Transverse colon (tissue), 4 donors: Measurements from ENCODE around the gene CAPN7. TPM values are rescaled to one million over a fixed set of nuclear protein-coding genes. Genes with fewer than 3 reads are reported as not detected.

Source experiments
- DNase-seq: peaks from one replicate; pipeline ENCODE4 v3.0.0-alpha.2; 2019
- H3K27ac ChIP-seq, 4 donors: fragments of 200-600 bp; sonication (generic); 2 replicates each; pipeline ENCODE4 v1.5.1; 2016 to 2018; ENCODE audit warnings: inconsistent platforms in 4 of 4
- H3K27me3 ChIP-seq: fragments of 200-600 bp; sonication (generic); 2 replicates; pipeline ENCODE4 v1.5.1; 2017; ENCODE audit warnings: inconsistent platforms
- H3K36me3 ChIP-seq, 4 donors: fragments of 200-600 bp; sonication (generic); 2 replicates each; pipeline ENCODE4 v1.5.1; 2017 to 2019; ENCODE audit warnings: inconsistent platforms in 4 of 4
- H3K4me1 ChIP-seq, 4 donors: fragments of 200-600 bp; sonication (generic); 2 replicates each; pipeline ENCODE4 v1.5.1; 2017 to 2020; ENCODE audit warnings: inconsistent platforms in 4 of 4
- H3K4me3 ChIP-seq, 4 donors: fragments of 200-600 bp; sonication (generic); 1 replicate in 1 of 4; 2 replicates in 3 of 4; pipeline versions ENCODE4 v1.5.1 to v1.6.1; 2017 to 2019; ENCODE audit warnings: inconsistent platforms in 4 of 4
- H3K9me3 ChIP-seq, 2 donors: fragments of 200-600 bp; sonication (generic); 2 replicates each; pipeline ENCODE4 v1.5.1; 2017 to 2019; ENCODE audit warnings: inconsistent platforms in 2 of 2
- EP300 ChIP-seq: sonication (generic); formaldehyde crosslinking; IDR thresholded peaks from one replicate; pipeline ENCODE4 v1.6.1; 2017; ENCODE audit warnings: antibody characterized with exemption, low read depth
- POLR2A ChIP-seq: fragments of 450-650 bp; IDR thresholded peaks from one replicate; pipeline ENCODE4 v1.6.1; 2016; ENCODE audit warnings: antibody characterized with exemption, mild to moderate bottlenecking, moderate library complexity
- POLR2AphosphoS5 ChIP-seq, 3 donors: sonication (generic); formaldehyde crosslinking; IDR thresholded peaks; one replicate each; pipeline ENCODE4 v1.6.1; 2016; ENCODE audit warnings: antibody characterized with exemption in 3 of 3
- WGBS, 2 donors: methylation state at CpG; one replicate each; pipeline ENCODE4 v1.1.5; 2018; ENCODE audit warnings: low coverage in 1 of 2; 5-methylcytosine and 5-hydroxymethylcytosine counted together
- in situ Hi-C, 4 donors: fragments of 200-750 bp; cut with MboI; loops; one replicate each; pipeline versions ENCODE4 v1.15.0 to v1.15.1; 2017; ENCODE audit warnings: low sequenced_read_pairs in 3 of 4, low pct_ligation_motif_present in 1 of 4, low pct_unique_long_range_greater_than_20kb in 1 of 4
- intact Hi-C: fragments of 100-400 bp; cut with DNase I; formaldehyde crosslinking; loops from one replicate; pipeline ENCODE4 v1.15.1; 2023; ENCODE audit warnings: low total_unique reads
- total RNA-seq, 4 donors: library from RNA; depleted of rRNA; stranded (reverse); fragments of >200 nt; gene quantifications; one replicate each; pipeline ENCODE4 v1.1.0, GENCODE V29; 2016
- TF ChIP-seq, protein P1 (sequence below), 5 experiments: fragments of 200-600 bp in 3 of 5; fragments of 450-650 bp in 2 of 5; sonication (generic) in 3 of 5; IDR thresholded peaks; 1 replicate in 2 of 5; 2 replicates in 3 of 5; pipeline ENCODE4 v1.5.1; 2016 to 2017; ENCODE audit warnings: antibody characterized with exemption in 5 of 5, inconsistent platforms in 3 of 5, mild to moderate bottlenecking in 2 of 5, moderate library complexity in 1 of 5

The CAPN7 gene
- total RNA-seq, 4 donors from 2014 or later = 12.1 to 78.4 (median 48.8) TPM

DNA sequence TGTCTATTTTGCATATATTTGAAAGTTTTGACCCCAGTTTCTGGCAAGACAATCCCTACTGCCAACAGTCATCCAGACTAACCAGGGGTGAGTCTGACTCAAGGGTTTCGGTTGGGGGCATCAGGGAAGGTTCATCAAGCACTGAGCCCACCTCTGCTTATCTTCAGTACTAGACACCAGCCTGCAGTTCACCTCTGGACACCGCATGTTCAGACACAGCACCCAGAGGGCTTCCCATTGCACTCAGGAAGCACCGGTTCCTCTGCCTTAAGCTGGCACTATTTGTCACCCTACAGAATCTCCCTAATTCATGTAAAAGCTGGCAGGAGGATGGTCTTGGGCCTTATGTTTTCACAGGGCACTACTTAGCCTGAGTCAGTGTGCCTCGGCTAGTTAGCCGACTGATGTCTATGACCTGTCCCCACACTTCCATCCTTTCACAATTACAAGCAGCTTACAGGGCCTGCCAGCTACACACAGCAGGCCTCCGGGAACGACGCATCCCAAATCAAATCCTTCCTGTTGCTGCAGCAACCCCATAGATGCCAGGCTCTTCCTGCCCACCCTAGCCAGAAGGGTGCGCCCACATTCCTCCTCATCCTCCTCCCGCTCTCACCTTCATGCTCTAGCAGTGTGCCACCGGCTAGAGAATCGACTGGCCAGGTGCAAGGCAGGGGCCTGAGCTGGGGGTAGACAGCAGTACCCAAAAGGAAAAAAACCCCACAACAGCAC lies 73.8 kb downstream of the CAPN7 start:
- no peak for DNase-seq
- intact Hi-C loops = no loop called here
- H3K36me3 ChIP-seq = no peaks in the 10 kb centered on the region
- H3K27ac ChIP-seq = no peak overlapping the region
- H3K4me1 ChIP-seq = peaks cover 0 to 7% (median 3%) of the 10 kb centered on the region in 4 donors
- H3K9me3 ChIP-seq = no peaks in the 10 kb centered on the region
- in situ Hi-C loops = no loop called here
- TF ChIP-seq POLR2AphosphoS5 (IDR thresholded peaks at IDR 0.05) = no peak
- TF ChIP-seq POLR2A = no peak
- TF ChIP-seq, protein P1, sequence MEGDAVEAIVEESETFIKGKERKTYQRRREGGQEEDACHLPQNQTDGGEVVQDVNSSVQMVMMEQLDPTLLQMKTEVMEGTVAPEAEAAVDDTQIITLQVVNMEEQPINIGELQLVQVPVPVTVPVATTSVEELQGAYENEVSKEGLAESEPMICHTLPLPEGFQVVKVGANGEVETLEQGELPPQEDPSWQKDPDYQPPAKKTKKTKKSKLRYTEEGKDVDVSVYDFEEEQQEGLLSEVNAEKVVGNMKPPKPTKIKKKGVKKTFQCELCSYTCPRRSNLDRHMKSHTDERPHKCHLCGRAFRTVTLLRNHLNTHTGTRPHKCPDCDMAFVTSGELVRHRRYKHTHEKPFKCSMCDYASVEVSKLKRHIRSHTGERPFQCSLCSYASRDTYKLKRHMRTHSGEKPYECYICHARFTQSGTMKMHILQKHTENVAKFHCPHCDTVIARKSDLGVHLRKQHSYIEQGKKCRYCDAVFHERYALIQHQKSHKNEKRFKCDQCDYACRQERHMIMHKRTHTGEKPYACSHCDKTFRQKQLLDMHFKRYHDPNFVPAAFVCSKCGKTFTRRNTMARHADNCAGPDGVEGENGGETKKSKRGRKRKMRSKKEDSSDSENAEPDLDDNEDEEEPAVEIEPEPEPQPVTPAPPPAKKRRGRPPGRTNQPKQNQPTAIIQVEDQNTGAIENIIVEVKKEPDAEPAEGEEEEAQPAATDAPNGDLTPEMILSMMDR (IDR thresholded peaks at IDR 0.05) = no peak
- TF ChIP-seq EP300 = no peak
- WGBS, 2 donors = 88% methylated on average over 12 of the region's 12 CpGs; no CpG with 5 or more reads in 1 of the 2 donors
- H3K4me3 ChIP-seq = no peak overlapping the region
- no peaks in the 10 kb centered on the region for H3K27me3 ChIP-seq

DNA sequence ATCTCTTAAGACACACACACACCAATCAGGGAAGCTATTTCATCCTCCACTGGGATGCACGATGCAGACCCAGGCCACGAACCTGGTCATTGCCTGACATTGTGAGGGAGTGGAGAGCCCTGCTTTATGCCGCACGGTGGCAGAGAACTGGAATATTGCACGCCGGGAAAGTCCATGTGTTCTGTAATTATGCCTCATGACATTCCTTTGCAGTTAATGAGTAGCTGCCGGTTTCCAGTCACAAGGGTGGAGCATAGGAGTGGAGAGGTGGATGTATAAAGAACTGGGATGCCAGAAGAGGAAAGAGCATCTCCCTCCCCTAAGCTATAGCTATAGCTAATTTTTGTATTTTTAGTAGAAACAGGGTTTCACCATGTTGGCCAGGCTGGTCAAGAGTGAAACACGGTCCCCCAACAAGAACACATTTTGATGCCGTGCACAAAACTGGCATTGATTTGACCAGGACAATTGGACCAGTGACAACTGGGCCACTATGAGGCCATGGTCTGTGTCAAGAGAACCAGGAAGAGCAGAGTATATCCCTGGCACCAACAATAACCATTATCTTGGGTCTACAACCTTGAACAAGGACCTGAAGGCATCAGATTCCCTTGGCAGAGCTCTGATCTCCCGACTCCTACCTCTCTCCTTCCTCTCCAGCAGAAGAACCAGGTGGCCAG lies 74.9 kb downstream of the CAPN7 start:
- Histone ChIP-seq H3K27ac (no peak overlapping the region), H3K36me3 (no peaks in the 10 kb centered on the region), H3K4me1 (peaks cover 0 to 7% (median 3%) of the 10 kb centered on the region in 4 donors), H3K27me3 (no peaks in the 10 kb centered on the region), H3K4me3 (no peak overlapping the region), H3K9me3 (no peaks in the 10 kb centered on the region)
- in situ Hi-C loops (no loop called here), intact Hi-C loops (no loop called here)
- TF ChIP-seq, protein P1 (IDR thresholded peaks at IDR 0.05) = peak in 1 of 5 experiments; percentile 22
- TF ChIP-seq POLR2AphosphoS5 (IDR thresholded peaks at IDR 0.05) = no peak
- peak; percentile 43 for DNase-seq
- 66 to 69% methylated on average over 2 to 10 of the region's 10 CpGs for WGBS, 2 donors

DNA sequence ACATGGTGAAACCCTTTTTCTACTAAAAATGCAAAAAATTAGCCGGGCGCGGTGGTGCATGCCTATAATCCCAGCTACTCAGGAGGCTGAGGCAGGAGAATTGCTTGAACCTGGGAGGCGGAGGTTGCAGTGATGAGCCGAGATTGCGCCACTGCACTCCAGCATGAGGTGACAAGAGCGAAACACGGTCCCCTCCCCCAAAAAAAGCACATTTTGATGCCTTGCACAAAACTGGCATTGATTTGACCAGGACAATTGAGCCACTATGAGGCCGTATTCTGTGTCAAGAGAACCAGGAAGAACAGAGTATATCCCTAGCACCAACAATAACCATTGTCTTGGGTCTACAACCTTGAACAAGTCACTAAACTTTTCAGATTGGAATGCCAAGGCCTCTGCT lies 75.8 kb downstream of the CAPN7 start:
- in situ Hi-C loops = no loop called here
- intact Hi-C loops = no loop called here
- H3K36me3 ChIP-seq = no peaks in the 10 kb centered on the region
- H3K4me3 ChIP-seq = no peak overlapping the region
- H3K27me3 ChIP-seq = no peaks in the 10 kb centered on the region
- 96 to 100% methylated on average over 5 to 6 of the region's 9 CpGs for WGBS, 2 donors
- no peak for DNase-seq
- H3K4me1 ChIP-seq = peaks cover 0 to 7% (median 3%) of the 10 kb centered on the region in 4 donors
- no peaks in the 10 kb centered on the region for H3K9me3 ChIP-seq
- no peak for TF ChIP-seq POLR2AphosphoS5 (IDR thresholded peaks at IDR 0.05)
- no peak for TF ChIP-seq POLR2A
- no peak for TF ChIP-seq EP300
- TF ChIP-seq, protein P1 (IDR thresholded peaks at IDR 0.05) = no peak
- no peak overlapping the region for H3K27ac ChIP-seq

DNA sequence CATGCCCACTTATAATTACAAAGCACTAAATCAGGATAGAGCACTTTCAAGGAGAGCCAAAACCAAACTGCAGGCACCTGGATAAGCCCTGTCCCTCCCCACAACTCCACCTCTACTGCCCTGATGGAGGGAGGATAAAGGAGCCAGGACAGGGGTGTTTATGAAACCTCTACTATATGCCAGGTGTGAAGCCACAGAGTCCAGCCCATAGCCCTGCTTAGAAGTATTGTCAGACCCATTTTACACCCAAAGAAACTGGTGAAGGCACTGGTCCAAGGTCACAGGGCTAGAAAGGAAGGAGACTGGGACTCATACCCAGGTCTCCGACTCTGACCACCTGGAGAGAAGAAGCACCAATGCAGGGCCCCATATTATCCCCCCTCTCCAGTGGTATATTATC lies 77.7 kb downstream of the CAPN7 start:
- H3K36me3 ChIP-seq = no peaks in the 10 kb centered on the region
- H3K9me3 ChIP-seq = no peaks in the 10 kb centered on the region
- H3K4me3 ChIP-seq = no peak overlapping the region
- no peaks in the 10 kb centered on the region for H3K27me3 ChIP-seq
- no peak overlapping the region for H3K27ac ChIP-seq
- H3K4me1 ChIP-seq = peaks cover 0 to 13% (median 6%) of the 10 kb centered on the region in 4 donors
- WGBS, 2 donors = 80 to 91% methylated on average over 1 of the region's 1 CpG
- in situ Hi-C loops (no loop called here), intact Hi-C loops (no loop called here)
- DNase-seq = no peak
- TF ChIP-seq POLR2A (no peak), EP300 (no peak), POLR2AphosphoS5 (IDR thresholded peaks at IDR 0.05) (no peak)
- TF ChIP-seq, protein P1 (IDR thresholded peaks at IDR 0.05) = no peak
